TTC549 (cell line): ENCODE measurements around the gene PDLIM5.
A peak's percentile ranks its signal among the peaks of the same experiment; 100 is the strongest.

ENCODE experiments used
- FAIRE-seq: peaks from 2 replicates; lab custom pipeline; 2012; peaks lifted over from hg19 to GRCh38; lab: Jason Lieb, UNC

Gene PDLIM5

GRCh38 chr4:94562285-94562684, 110.5 kb downstream of the PDLIM5 start:
- FAIRE-seq: no peak

- no peak for FAIRE-seq
Measured at GRCh38 chr4:94564252-94564651, 112.5 kb downstream of the PDLIM5 start.

- FAIRE-seq: no peak
Measured at GRCh38 chr4:94566420-94566819, 114.7 kb downstream of the PDLIM5 start.

- no peak for FAIRE-seq
Measured at GRCh38 chr4:94567811-94568210, 116.1 kb downstream of the PDLIM5 start.

- no peak for FAIRE-seq
Measured at GRCh38 chr4:94570558-94570957, 118.8 kb downstream of the PDLIM5 start.

- FAIRE-seq: no peak
Measured at GRCh38 chr4:94571298-94571697, 119.6 kb downstream of the PDLIM5 start.

- no peak for FAIRE-seq
Measured at GRCh38 chr4:94571715-94572114, 120.0 kb downstream of the PDLIM5 start.

- FAIRE-seq: no peak
Measured at GRCh38 chr4:94574050-94574449, 122.3 kb downstream of the PDLIM5 start.

- no peak for FAIRE-seq
Measured at GRCh38 chr4:94574616-94575015, 122.9 kb downstream of the PDLIM5 start.

- no peak for FAIRE-seq
Measured at GRCh38 chr4:94575652-94576051, 123.9 kb downstream of the PDLIM5 start.

- no peak for FAIRE-seq
Measured at GRCh38 chr4:94576210-94576609, 124.5 kb downstream of the PDLIM5 start.

GRCh38 chr4:94577136-94577535, 125.4 kb downstream of the PDLIM5 start:
- FAIRE-seq: no peak

GRCh38 chr4:94578195-94578594, 126.5 kb downstream of the PDLIM5 start:
- no peak for FAIRE-seq

- FAIRE-seq: no peak
Measured at GRCh38 chr4:94581766-94582165, 130.0 kb downstream of the PDLIM5 start.

GRCh38 chr4:94582517-94582916, 130.8 kb downstream of the PDLIM5 start:
- FAIRE-seq: no peak

GRCh38 chr4:94583914-94584641, 132.3 kb downstream of the PDLIM5 start:
- no peak for FAIRE-seq

- FAIRE-seq: no peak
Measured at GRCh38 chr4:94588896-94589693, 137.4 kb downstream of the PDLIM5 start.

- FAIRE-seq: no peak
Measured at GRCh38 chr4:94590493-94590892, 138.8 kb downstream of the PDLIM5 start.

- FAIRE-seq: no peak
Measured at GRCh38 chr4:94591289-94591688, 139.5 kb downstream of the PDLIM5 start.

- no peak for FAIRE-seq
Measured at GRCh38 chr4:94595013-94595412, 143.3 kb downstream of the PDLIM5 start.

- FAIRE-seq: peak; percentile 90
Measured at GRCh38 chr4:94595880-94596483, 144.2 kb downstream of the PDLIM5 start.

GRCh38 chr4:94598758-94599157, 147.0 kb downstream of the PDLIM5 start:
- no peak for FAIRE-seq

- FAIRE-seq: no peak
Measured at GRCh38 chr4:94603170-94603747, 151.5 kb downstream of the PDLIM5 start.
